NCI-H2029 (cell line): ENCODE measurements around the gene C12orf60.
A peak's percentile ranks its signal among the peaks of the same experiment; 100 is the strongest.

Experiments used
- DNase-seq: peaks from one replicate; lab custom pipeline; 2025; lab: John Stamatoyannopoulos, UW

The C12orf60 gene

GRCh38 chr12:14836336-14837210 lies 33.1 kb downstream of the C12orf60 start:
- DNase-seq: no peak

GRCh38 chr12:14839262-14839661 lies 35.8 kb downstream of the C12orf60 start:
- no peak for DNase-seq

DNA sequence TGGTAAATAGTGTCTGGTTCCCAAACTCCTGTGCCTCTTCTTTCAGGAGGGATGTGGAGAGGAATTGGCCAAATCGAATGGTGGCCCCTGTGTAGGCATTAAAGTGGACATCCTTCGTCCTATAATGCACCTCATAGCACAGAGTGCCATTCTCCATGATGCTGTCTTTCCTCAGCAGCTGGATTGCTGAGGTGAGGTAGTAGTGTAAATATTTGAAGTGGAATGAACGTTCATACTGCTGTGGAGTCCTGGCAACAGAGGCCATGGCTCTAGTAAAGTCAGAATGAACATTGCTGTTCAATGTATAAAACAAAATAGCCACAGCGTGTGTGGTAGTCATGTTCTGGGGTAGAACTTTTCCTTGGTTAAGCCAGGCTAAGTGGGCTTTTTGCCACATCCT lies 37.1 kb downstream of the C12orf60 start:
- no peak for DNase-seq

DNA sequence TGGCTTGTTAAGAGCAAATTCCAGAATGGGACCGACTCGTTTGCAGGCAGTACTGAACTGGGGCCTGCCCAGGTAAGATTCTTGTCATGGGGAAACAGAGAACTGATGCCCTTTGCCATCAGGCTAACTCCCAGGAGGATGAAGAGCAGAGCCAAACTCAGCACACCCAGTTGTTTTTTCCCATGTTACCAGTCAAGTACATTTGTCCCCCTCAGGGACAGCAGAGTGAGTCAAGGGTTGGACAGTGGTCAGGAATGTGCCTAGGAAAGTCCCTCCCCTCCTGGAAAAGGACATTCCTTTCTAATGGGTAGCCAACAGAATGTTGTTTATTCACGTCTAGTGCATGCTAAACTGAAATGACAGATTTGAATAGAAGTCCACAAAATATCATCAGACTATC lies 38.3 kb downstream of the C12orf60 start:
- DNase-seq: no peak

DNA sequence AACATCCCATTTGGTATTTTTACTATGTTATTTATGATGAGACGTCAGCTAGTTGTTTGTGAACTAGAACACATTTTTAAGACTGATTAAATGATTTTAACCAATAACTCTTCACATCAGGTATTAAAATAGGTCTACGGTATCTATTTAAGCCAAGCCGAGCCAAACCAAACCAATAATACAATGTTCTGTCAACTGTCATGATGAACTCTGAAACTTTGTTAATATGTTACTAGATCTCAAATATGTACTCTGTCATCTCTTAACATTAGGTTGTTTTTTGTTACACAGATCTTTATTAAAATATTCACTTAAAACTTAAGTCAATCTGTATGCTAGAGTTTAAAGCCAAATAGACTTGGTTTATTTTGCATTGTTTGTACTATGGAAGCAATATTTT lies 38.8 kb downstream of the C12orf60 start:
- DNase-seq: no peak

GRCh38 chr12:14843425-14843887 lies 40.0 kb downstream of the C12orf60 start, which contains the start of gene ART4:
TSS of gene ART4 (minus strand) at chr12:14843526. CDS start at chr12:14843113, 413 bp downstream.
- no peak for DNase-seq

GRCh38 chr12:14844401-14844800 lies 40.9 kb downstream of the C12orf60 start:
- DNase-seq: no peak

DNA sequence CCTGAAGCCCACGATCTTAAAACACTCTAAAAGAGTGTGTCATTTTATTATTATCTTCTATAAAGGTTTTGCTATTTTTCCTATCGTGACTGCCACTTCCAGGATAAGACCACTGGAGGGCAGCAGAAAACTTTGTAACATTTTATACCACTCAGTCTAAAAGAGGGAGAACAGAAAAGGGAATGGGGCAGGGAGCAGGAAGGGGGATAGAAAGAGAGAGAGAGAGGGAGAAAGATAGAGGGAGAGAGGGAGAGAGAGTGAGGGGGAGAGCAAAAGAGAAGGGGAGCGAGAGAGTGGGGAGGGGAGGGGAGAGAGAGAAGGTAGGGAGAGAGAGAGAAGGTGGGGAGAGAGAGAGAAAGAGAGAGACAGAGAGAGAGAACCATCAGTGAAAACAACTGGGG lies 41.9 kb downstream of the C12orf60 start:
- peak; percentile 21 for DNase-seq

DNA sequence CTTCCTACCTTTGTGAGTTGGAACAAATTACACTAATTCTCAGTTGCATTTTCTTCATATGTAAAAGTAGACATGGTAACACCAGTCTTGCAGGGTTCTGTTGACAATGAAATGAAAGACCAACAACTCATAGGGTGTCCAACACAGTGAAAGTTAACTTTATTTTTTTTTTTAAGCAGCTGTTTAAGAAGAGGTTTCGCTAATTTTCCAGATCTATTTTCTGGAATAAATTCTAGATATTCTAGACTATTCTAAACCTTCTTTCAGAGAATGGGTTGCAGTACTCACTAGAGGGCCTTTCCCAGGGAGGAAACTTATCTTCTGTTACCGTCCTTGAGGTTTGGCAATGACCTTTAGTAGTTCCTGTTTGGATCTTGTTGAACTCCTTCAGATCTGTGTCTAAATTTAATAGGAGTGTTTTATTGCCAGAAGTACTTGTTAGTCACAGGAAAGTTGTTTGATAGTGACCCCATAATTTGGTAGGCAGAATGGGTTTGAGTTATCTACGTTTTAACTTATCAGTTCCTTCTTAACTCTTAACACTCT lies 42.6 kb downstream of the C12orf60 start:
- no peak for DNase-seq

- no peak for DNase-seq
Measured at GRCh38 chr12:14846876-14847580, 43.6 kb downstream of the C12orf60 start.

DNA sequence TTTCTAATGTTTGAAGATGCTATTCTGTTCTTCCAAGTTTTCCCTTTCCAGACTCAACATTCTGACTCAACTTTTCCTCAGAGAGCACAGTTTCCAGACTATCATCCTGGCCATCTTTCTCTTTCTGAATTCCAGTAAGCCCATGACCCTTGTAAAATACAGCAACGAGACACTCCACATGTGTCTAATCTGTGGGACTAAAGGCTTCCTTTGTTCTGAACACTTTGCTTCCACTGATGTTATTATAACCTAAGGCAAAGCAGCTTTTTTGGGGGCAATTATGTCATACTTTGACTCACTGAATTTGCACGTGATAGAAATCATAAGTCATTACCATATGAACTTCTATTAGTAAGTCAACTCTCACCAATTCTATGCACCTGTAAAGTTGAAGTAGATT lies 46.2 kb downstream of the C12orf60 start:
- no peak for DNase-seq

DNA sequence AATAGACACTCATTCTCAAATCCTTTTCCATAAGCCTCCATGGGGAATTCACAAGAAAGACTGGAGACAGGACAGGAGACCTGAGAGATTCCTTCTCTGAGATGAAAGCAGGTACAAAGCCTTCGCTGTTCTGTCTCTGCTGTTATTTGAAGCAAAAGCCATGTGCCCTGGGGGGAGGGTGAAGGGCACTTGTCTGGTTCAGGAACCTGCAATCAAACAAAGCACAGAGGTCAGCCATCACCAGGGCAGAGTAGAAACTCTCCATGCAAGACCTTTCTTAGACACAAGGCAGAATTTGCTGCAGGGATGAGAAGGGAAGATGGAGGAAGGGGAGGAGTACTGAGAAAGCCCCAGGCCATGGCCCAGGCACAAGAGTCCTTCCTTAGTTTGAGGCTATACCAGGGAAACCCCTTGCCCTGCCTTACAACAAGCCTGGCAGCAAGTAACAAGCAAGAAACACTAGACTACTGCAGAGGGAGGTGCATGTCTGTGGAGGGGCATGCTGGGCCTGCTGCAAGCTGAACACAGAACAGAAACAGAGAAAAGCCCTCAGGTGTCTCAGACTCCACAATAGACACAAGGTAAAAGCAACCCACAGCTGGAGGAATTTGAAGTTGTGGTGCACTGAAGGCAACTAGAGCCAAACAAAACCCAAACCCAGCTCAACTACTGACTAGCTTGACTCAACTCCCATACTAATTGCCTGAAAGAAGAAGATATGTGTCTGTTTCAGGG lies 47.6 kb downstream of the C12orf60 start:
- DNase-seq: no peak

DNA sequence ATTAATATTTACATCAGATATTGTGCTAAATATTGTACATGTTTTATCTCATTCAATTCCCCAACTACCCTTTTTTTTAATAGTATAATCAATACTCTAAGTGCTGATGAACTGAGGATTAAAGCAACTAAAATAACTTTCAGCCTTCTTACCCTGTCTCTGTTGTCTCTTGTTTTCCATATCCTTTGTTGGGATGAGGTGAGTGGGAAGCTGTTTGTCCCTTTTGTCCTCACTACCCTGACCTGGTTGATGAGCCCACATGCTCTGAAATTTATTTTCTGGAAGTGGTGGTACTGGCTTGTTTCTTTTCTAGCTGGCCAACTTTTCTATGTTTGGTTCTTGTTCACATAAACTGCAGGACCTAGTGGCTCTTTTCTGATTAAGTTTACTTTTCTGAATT lies 49.4 kb downstream of the C12orf60 start:
- DNase-seq: no peak

GRCh38 chr12:14853961-14854360 lies 50.5 kb downstream of the C12orf60 start:
- no peak for DNase-seq

- no peak for DNase-seq
Measured at GRCh38 chr12:14854586-14855183, 51.2 kb downstream of the C12orf60 start.

DNA sequence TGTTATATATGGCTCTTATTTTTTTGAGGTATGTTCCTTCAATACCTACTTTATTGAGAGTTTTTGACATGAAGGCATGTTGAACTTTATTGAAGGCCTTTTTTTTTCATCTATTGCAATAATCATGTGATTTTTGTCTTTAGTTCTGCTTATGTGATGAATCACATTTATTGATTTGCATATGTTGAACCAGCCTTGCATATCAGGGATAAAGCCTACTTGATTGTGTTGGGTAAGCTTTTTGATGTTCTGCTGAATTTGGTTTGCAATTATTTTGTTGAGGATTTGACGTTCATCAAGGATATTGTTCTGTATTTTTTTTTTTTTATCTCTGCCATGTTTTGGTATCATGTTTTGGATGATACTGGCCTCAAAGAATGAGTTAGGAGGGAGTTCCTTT lies 55.0 kb downstream of the C12orf60 start:
- DNase-seq: no peak

GRCh38 chr12:14860490-14860889 lies 57.0 kb downstream of the C12orf60 start:
- DNase-seq: no peak

- DNase-seq: no peak
Measured at GRCh38 chr12:14868916-14869506, 65.5 kb downstream of the C12orf60 start.

DNA sequence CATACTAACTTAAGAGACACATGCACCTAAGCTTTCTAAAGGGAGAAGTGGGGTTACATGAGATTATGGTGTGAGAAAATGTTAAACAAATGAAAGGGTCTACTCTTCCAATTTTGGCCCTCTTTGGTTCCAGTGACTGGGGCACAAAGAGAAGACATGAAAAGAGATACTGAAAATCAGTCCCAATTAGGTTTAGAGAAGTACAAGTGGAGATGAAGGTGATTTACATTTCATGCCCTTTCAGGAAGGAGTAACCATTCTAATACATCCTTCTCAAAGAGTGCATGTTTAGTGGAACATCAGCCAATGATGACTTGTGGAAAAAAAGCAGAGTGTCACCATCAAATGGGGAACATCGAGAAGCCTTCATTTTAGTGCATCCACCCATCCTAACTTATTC lies 67.8 kb downstream of the C12orf60 start:
- DNase-seq: no peak

DNA sequence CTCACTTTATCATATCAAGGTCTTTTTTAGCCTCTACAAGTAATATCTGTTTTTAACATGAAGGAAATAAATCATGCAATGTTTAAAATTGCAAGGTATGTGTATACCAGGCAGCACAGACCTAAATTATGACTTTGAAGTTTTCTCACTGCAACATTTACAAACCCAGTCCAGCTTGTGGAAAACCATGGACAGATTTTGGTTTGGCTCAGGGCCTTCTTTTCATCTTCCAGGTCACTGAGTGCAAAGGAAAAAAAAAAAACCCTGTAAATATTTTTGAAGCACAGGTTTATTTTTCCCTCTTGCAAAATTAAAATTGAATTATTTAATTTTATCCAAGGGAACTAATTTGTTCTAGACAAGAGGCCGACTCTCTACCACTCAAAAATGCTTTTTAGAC lies 68.4 kb downstream of the C12orf60 start:
- DNase-seq: no peak

DNA sequence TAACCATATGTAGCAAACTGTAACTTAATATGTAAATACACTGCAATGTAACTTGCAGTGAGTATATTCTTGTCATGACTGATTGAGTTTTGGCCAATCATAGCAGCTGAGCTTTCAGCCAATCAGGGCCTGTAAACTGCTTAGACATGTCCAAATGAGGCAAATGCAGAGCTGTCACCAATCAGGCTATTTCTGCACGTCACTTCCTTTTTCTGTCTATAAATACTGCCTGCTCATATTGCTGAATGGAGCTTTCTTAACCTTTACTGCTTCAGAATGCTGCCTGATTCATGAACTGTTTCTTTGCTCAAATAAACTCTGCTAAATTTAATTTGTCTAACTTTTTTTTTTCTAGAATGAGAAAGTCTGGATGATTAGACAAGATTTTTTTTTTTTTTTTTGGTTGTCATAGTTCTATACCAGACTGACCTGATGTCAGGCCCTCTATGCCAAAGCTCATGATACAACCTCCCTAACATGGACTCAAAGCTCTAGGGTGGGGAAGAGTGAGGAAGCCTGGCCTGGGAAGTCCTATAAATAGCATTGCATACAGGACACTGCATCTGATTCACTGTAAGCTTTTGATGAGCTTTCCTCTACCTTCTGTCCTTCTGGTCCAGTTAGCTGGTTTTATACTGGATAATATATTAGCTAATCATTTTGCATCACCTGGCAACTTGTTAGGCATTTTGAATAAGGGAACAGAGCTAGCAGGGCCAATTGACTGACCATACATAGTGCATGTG lies 70.1 kb downstream of the C12orf60 start:
- no peak for DNase-seq
